HG03342 (cell line): Measurements from ENCODE around the gene NBPF12.
"Not testable (repeated sequence)": the region's sequence is repeated elsewhere in the genome, so short reads cannot be mapped to it uniquely, and the experiment has no call there.

Experiments
- ATAC-seq: cut with Tn5 transposase; IDR thresholded peaks from one replicate; pipeline ENCODE4 v1.9.1; 2021; ENCODE audit warnings: mild to moderate bottlenecking, moderate library complexity; ENCODE audit not compliant: unreplicated experiment

NBPF12 gene

DNA sequence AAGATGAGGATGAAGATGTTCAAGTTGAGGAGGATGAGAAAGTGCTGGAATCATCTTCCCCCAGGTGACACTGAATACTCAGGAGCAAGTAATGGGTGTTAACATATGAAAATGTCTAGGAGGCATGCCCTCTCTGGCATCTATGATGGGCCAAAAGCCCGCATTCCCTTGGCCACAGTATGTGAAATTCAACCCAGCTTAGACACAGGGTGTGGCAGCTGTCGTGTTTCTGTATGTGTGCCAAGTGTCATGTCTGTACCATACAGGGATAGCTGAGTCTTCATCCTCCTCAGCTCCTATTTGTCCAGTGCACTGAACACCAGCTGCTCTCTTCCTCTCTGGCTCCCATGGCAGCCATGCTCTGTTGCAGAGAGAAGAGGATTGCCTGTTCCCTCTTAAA is 32.5 kb downstream of the NBPF12 start:
- ATAC-seq: not testable (repeated sequence)

DNA sequence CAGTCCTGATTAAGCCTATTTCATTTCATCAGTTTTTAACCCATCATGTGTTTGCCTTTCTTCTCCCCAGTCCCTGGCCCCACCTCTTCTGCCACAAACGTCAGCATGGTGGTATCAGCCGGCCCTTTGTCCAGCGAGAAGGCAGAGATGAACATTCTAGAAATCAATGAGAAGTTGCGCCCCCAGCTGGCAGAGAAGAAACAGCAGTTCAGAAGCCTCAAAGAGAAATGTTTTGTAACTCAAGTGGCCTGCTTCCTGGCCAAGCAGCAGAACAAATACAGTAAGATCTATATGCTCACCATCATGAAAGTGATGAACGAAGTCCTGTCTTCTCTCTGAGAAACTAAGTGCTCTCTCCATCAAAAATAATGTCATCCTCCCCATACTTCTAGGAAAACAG is 34.6 kb downstream of the NBPF12 start:
- ATAC-seq: not testable (repeated sequence)

DNA sequence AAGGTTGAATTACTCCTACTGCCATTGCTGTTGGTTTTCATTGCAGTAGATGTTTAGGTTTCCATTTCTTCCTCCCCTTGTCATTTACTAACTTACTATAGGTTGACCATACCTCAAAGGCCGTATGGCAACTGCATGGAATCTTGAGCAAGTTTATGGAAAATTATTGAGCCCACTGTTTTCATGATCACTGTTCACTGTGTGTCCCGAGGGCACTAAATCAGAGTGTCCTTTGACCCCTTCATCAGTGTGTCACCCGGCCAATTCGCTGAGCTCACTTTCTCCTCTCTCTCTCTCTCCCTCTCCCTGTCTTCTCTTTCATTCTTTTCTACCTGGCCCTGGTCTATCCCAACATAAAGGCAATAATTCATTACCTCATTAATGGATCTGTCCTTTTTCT is 47.7 kb downstream of the NBPF12 start:
- not testable (repeated sequence) for ATAC-seq

DNA sequence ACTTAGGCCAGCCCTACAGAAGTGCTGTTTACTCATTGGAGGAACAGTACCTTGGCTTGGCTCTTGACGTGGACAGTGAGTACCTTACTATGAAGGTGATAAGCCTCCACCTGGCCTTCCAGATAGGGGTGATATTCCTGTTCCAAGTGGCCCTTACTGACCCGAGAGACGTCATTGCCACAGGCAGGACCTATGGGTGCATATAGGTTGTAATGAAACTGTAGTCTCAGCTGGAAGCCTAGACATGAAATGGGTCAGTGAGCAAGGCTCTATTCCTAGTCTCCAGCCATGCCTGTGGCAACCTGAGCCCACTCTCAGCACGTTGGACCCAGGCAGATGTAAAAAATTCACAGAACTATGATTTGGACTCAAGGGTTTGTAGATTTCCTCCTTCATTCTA is 48.3 kb downstream of the NBPF12 start:
- not testable (repeated sequence) for ATAC-seq

DNA sequence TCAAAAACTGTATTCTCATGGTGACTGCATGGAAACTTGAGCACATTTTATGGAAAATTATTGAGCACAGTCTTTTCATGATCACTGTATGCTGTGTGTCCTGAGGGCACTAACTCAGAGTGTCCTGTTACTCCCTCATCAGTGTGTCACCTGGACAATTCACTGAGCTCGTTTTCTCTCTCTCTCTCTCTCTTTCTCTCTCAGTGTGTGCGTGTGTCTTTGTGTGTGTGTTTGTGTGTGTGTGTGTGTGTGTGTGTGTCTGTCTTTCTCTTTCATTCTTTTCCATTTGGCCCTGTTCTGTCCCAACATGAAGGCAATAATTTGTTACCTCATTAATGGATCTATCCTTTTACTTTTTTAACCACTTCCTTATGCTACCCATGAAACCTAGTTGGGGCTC is 49.4 kb downstream of the NBPF12 start:
- ATAC-seq: not testable (repeated sequence)

- not testable (repeated sequence) for ATAC-seq
Measured at GRCh38 chr1:146989455-146989854, 51.3 kb downstream of the NBPF12 start.

GRCh38 chr1:147008495-147008894 is 70.4 kb downstream of the NBPF12 start:
- not testable (repeated sequence) for ATAC-seq

- ATAC-seq: not testable (repeated sequence)
Measured at GRCh38 chr1:147026975-147027374, 88.9 kb downstream of the NBPF12 start.

DNA sequence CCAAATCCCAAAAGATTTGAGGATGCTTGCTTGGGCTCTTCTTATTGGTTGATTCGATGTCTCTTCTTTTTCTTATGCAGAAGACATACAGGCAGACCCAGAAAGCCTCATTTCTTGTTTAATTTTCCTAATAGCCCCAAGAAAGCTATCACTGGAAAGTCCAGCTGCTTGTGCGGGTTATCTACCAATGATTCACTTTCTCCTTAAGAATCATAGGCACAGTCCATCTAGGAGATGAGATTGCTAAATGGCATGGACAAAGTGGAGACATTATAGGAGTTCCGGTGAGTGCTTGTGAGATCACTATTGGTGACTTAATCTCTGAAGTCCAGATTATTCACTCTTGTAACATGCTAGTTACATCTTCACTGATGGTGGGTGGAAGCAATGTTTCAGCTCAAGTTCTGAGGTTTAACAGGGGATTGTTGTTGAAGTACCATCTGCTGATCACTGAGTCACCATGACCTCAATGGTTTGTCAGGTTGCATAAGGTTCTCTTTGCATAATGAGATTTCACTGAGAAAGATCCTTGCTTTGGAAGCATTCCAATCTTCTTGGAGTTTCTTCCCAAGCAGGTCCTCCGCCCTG is 92.0 kb downstream of the NBPF12 start:
- ATAC-seq: not testable (repeated sequence)

- ATAC-seq: no peak
Measured at GRCh38 chr1:147039916-147040315, 101.8 kb downstream of the NBPF12 start.

DNA sequence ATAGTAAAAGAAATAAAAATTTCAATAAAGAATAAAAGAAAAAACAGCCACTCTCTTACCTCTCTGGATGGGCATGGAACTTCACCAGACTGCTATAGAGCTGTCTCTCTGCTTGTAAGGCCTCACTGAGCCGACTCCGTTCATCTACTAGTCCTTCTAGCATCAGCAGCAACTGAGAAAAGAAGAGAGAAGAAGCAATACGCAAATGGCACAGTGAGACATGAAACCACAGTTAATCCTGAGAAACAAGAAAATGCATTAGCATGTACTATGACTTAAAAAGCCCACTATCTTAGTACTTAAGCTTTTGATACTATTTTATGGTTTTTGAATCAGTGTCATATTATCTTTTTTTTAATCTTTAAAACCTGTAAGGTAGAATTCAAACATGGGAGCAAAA is 104.8 kb downstream of the NBPF12 start:
- not testable (repeated sequence) for ATAC-seq

DNA sequence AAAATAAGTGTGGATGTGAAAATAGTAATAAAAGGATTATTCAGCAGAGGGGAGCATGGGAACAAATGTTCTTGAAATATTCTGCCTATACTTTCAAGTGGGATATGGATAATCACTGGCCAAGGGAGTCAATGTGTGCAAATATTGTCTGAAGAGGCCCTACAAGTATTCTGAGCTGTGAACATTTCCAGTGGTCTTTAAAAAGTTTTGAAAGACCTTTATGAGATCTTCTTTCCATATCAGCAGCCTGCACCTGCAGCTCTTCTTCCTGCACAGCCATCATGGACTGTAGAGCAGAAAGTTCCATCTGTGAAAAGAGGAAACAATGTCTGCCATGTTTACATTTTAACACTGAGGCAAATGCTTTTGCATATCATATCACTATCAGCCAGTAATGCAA is 106.4 kb downstream of the NBPF12 start:
- not testable (repeated sequence) for ATAC-seq
